ENCODE measurements around the gene TRPV3.
A peak's percentile ranks its signal among the peaks of the same experiment; 100 is the strongest.
"Not testable (repeated sequence)": the region's sequence is repeated elsewhere in the genome, so short reads cannot be mapped to it uniquely, and the experiment has no call there.

TRPV3 gene

DNA sequence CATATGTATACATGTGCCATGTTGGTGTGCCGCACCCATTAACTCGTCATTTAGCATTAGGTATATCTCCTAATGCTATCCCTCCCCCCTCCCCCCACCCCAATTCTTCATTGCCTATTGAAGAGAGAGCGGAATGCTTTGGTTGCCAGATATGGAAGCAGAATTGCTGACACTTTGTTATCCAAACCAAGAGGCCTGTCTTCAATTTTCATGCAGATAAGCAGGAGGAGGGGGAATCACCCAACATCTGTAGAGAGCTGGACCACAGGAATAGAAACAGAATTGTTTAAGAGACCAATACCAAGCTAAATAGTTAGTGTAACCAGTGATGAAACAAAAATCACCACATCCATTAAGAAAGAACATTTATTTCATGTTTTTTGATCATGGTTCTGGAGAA is 74.8 kb downstream of the TRPV3 start:
- Histone ChIP-seq H3K9ac (no peak overlapping the region), H3K9me3 (replicated peaks in 1 of 11) (no peaks in the 10 kb centered on the region), H3K4me1 (no peaks in the 10 kb centered on the region), H4K20me1 (no peaks in the 10 kb centered on the region), H3K4me3 (no peak overlapping the region), H3K27me3 (no peaks in the 10 kb centered on the region), H3K36me3 (no peaks in the 10 kb centered on the region), H3K4me2 (no peak overlapping the region), H3K27ac (no peak overlapping the region)
- TF ChIP-seq Cebpa-rat (IDR thresholded peaks at IDR 0.05): no peak

- H3K27ac ChIP-seq: no peak overlapping the region
- H3K4me2 ChIP-seq: no peak overlapping the region
- no peaks in the 10 kb centered on the region for H4K20me1 ChIP-seq
- no peaks in the 10 kb centered on the region for H3K4me1 ChIP-seq
- no peak overlapping the region for H3K9ac ChIP-seq
- H3K36me3 ChIP-seq: no peaks in the 10 kb centered on the region
- no peaks in the 10 kb centered on the region for H3K9me3 ChIP-seq (replicated peaks in 1 of 11)
- no peaks in the 10 kb centered on the region for H3K27me3 ChIP-seq
- H3K4me3 ChIP-seq: no peak overlapping the region
- no peak for TF ChIP-seq Cebpa-rat (IDR thresholded peaks at IDR 0.05)
Measured at GRCh38 chr17:3479988-3480387, 77.6 kb downstream of the TRPV3 start.

DNA sequence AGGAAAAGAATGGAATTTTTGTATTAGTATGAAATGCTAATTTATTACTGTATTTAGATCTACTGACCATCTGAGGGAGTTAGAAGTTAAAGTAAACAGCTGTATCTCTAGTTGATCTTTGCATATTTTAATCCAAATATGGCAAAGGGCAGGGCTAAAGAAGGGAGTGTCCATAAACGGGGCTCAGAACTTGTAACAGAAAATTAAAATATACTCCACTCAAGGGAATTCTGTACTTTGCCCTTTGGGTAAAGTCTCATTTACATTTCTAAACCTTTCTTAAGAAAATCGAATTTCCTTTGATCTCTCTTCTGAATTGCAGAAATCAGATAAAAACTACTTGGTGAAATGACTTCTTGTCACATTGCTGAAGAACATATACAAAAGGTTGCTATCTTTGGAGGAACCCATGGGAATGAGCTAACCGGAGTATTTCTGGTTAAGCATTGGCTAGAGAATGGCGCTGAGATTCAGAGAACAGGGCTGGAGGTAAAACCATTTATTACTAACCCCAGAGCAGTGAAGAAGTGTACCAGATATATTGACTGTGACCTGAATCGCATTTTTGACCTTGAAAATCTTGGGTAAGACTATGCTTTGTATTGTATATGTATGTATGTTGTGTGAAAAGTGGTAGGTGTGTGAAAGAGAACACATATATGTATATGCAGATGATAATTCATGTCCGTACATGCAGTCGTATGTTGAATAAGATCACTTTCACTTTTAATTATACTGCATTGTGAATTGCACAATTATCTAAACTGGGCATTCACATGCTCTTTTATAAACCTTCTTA is 81.6 kb downstream of the TRPV3 start, which contains the start of gene ASPA:
Gene ASPA (plus strand): TSS at position 186 of the 799 bp plus-strand sequence. CDS start 163 bp downstream, at position 349.
- Histone ChIP-seq H3K36me3 (no peaks in the 10 kb centered on the region), H3K4me2 (no peak within 1 kb of the TSS), H3K9ac (no peak within 1 kb of the TSS), H3K4me3 (no peak within 1 kb of the TSS), H4K20me1 (no peaks in the 10 kb centered on the region), H3K9me3 (replicated peaks in 1 of 11) (peaks cover 10 to 14% (median 13%) of the 10 kb centered on the region in 11 experiments; a peak in 21 of 22 replicates), H3K4me1 (peaks cover 0 to 5% (median 0%) of the 10 kb centered on the region in 10 experiments; a peak in 1 of 20 replicates), H3K27me3 (no peaks in the 10 kb centered on the region), H3K27ac (peak within 1 kb of the TSS in 1 of 11 experiments; percentile 45; a peak in 2 of 22 replicates)
- no peak for TF ChIP-seq Cebpa-rat (IDR thresholded peaks at IDR 0.05)

GRCh38 chr17:3475251-3475685 is 82.3 kb downstream of the TRPV3 start:
- Histone ChIP-seq H3K9me3 (replicated peaks in 1 of 11) (peaks cover 10 to 15% (median 13%) of the 10 kb centered on the region in 11 experiments; a peak in 21 of 22 replicates), H3K4me1 (peaks cover 0 to 5% (median 0%) of the 10 kb centered on the region in 10 experiments; a peak in 1 of 20 replicates), H3K36me3 (no peaks in the 10 kb centered on the region), H4K20me1 (no peaks in the 10 kb centered on the region), H3K9ac (no peak overlapping the region), H3K27ac (no peak overlapping the region), H3K27me3 (no peaks in the 10 kb centered on the region), H3K4me3 (no peak overlapping the region), H3K4me2 (no peak overlapping the region)
- no peak for TF ChIP-seq Cebpa-rat (IDR thresholded peaks at IDR 0.05)

- no peaks in the 10 kb centered on the region for H3K36me3 ChIP-seq
- no peaks in the 10 kb centered on the region for H3K27me3 ChIP-seq
- peaks cover 10 to 15% (median 13%) of the 10 kb centered on the region in 11 experiments; a peak in 21 of 22 replicates for H3K9me3 ChIP-seq (replicated peaks in 1 of 11)
- H3K4me3 ChIP-seq: no peak overlapping the region
- TF ChIP-seq Cebpa-rat (IDR thresholded peaks at IDR 0.05): no peak
- peak overlapping the region in 2 of 11 experiments; percentile 24 to 45; a peak in 2 of 22 replicates for H3K27ac ChIP-seq
- H4K20me1 ChIP-seq: no peaks in the 10 kb centered on the region
- no peak overlapping the region for H3K9ac ChIP-seq
- peaks cover 0 to 5% (median 0%) of the 10 kb centered on the region in 10 experiments; a peak in 1 of 20 replicates for H3K4me1 ChIP-seq
- H3K4me2 ChIP-seq: 0 out of 22 replicates have a peak overlapping the region, but pooled peaks of 1 of the 11 experiments have one; percentile 1
Measured at GRCh38 chr17:3474212-3474611, 83.4 kb downstream of the TRPV3 start.

GRCh38 chr17:3472137-3472536 is 85.5 kb downstream of the TRPV3 start:
- Histone ChIP-seq H3K4me1 (peaks cover 0 to 5% (median 0%) of the 10 kb centered on the region in 10 experiments; a peak in 1 of 20 replicates), H3K27me3 (no peaks in the 10 kb centered on the region), H3K9me3 (replicated peaks in 1 of 11) (peaks cover 10 to 15% (median 13%) of the 10 kb centered on the region in 11 experiments; a peak in 21 of 22 replicates), H3K4me3 (no peak overlapping the region), H3K4me2 (no peak overlapping the region), H3K27ac (no peak overlapping the region), H3K36me3 (no peaks in the 10 kb centered on the region), H4K20me1 (no peaks in the 10 kb centered on the region), H3K9ac (no peak overlapping the region)
- TF ChIP-seq Cebpa-rat (IDR thresholded peaks at IDR 0.05): no peak

DNA sequence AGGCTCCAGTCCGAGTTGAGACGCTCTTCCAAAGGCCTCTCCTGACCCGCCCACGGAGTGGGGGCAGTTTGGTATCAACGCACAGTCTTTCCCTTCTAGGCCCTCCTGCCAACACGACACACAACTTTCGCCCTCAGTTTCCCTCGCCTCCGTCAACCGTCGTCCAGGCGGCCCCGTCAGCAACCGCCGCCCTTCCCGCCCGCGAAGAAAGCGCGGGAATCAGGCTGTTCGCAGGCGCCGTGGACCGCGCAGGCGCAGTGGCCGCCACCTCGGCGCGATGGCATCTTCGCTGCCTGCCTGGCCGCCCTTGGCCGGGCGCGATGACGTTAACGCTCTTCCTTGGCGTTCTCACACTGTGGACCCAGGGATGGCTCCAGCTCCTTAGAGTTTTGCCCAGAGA is 86.0 kb downstream of the TRPV3 start, which contains the start of gene SPATA22:
Gene SPATA22 (minus strand): TSS at position 221 of the 400 bp plus-strand sequence. CDS start 2,494 bp downstream, outside the sequence.
- Histone ChIP-seq H3K4me3 (no peak within 1 kb of the TSS), H4K20me1 (no peaks in the 10 kb centered on the region), H3K36me3 (no peaks in the 10 kb centered on the region), H3K4me2 (no peak within 1 kb of the TSS), H3K27ac (no peak within 1 kb of the TSS), H3K4me1 (peaks cover 0 to 5% (median 0%) of the 10 kb centered on the region in 10 experiments; a peak in 1 of 20 replicates), H3K27me3 (no peaks in the 10 kb centered on the region), H3K9ac (no peak within 1 kb of the TSS), H3K9me3 (replicated peaks in 1 of 11) (peaks cover 10 to 15% (median 13%) of the 10 kb centered on the region in 11 experiments; a peak in 21 of 22 replicates)
- no peak for TF ChIP-seq Cebpa-rat (IDR thresholded peaks at IDR 0.05)

DNA sequence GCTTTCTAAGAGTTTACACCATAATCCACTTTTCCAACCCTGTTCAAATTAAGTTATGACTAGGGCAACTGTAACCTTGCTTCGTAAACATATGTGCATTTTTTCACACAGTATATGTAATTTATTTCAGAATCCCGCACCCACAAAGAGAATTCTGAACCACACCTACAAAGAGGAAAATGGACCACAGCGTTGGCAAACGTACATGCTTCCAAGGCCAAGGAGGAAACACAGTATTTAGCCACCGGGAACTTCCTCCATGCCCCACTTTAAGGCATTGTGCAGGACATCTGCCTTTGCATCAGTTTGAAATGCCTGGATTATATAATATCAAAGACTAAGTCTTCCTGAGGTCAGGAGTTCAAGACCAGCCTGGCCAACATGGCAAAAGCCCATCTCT is 88.1 kb downstream of the TRPV3 start:
- no peak overlapping the region for H3K9ac ChIP-seq
- peaks cover 0 to 5% (median 0%) of the 10 kb centered on the region in 10 experiments; a peak in 1 of 20 replicates for H3K4me1 ChIP-seq
- no peaks in the 10 kb centered on the region for H3K36me3 ChIP-seq
- no peak for TF ChIP-seq Cebpa-rat (IDR thresholded peaks at IDR 0.05)
- peaks cover 10 to 15% (median 13%) of the 10 kb centered on the region in 11 experiments; a peak in 21 of 22 replicates for H3K9me3 ChIP-seq (replicated peaks in 1 of 11)
- no peak overlapping the region for H3K27ac ChIP-seq
- H3K4me3 ChIP-seq: no peak overlapping the region
- no peaks in the 10 kb centered on the region for H3K27me3 ChIP-seq
- H4K20me1 ChIP-seq: no peaks in the 10 kb centered on the region
- no peak overlapping the region for H3K4me2 ChIP-seq

GRCh38 chr17:3466355-3466754 is 91.3 kb downstream of the TRPV3 start:
- not testable (repeated sequence) for H3K4me2 ChIP-seq

More at GRCh38 chr17:3466355-3466754, 91.3 kb downstream of the TRPV3 start:
- not testable (repeated sequence) for H3K27me3 ChIP-seq, H3K36me3 ChIP-seq, H3K27ac ChIP-seq, H4K20me1 ChIP-seq, H3K4me1 ChIP-seq, H3K9ac ChIP-seq, H3K4me3 ChIP-seq
- H3K9me3 ChIP-seq (replicated peaks in 1 of 11): peaks cover under 1 to 10% (median 4%) of the 10 kb centered on the region in 11 experiments; a peak in 19 of 22 replicates
